Ovary (tissue), 3 donors: Measurements from ENCODE around the gene FAM222A.

ENCODE experiments used
- CTCF ChIP-seq, 3 donors: fragments of 450-650 bp in 2 of 3; fragments of 200-600 bp in 1 of 3; IDR thresholded peaks; one replicate each; pipeline versions ENCODE4 v1.5.1 to v1.8.0; 2016 to 2022; ENCODE audit warnings: antibody characterized with exemption in 3 of 3, mild to moderate bottlenecking in 1 of 3
- POLR2A ChIP-seq: fragments of 450-650 bp; IDR thresholded peaks from one replicate; pipeline ENCODE4 v1.6.1; 2017; ENCODE audit warnings: antibody characterized with exemption, mild to moderate bottlenecking, moderate library complexity
- donor health status: DM: no; HTN: no; CAD: no.

- no peak for TF ChIP-seq CTCF (IDR thresholded peaks at IDR 0.05)
- no peak for TF ChIP-seq POLR2A
Measured at GRCh38 chr12:109707470-109707821, 6.2 kb upstream of the FAM222A start.
